ENCODE measurements around the gene RAB8B.
A peak's percentile ranks its signal among the peaks of the same experiment; 100 is the strongest.

The RAB8B gene

GRCh38 chr15:63178034-63178433, 11.4 kb upstream of the RAB8B start:
- no peak for TF ChIP-seq CTCF (IDR thresholded peaks at IDR 0.05; ENCODE audit: low read depth, low read length)
- peak in 1 of 2 donors; percentile 47 for DNase-seq (ENCODE audit: low read depth in 2 of 2)
- no peak overlapping the region for H3K4me3 ChIP-seq (replicated peaks in 1 of 2; ENCODE audit: low read depth in 2 of 2, low read length in 2 of 2)

- DNase-seq (ENCODE audit: low read depth in 2 of 2) = no peak
- no peak for TF ChIP-seq CTCF (IDR thresholded peaks at IDR 0.05; ENCODE audit: low read depth, low read length)
- no peak overlapping the region for H3K4me3 ChIP-seq (replicated peaks in 1 of 2; ENCODE audit: low read depth in 2 of 2, low read length in 2 of 2)
These were observed 8.7 kb upstream of the RAB8B start for GRCh38 chr15:63180746-63181145.

GRCh38 chr15:63181648-63182047, 7.8 kb upstream of the RAB8B start:
- H3K4me3 ChIP-seq (replicated peaks in 1 of 2; ENCODE audit: low read depth in 2 of 2, low read length in 2 of 2) = no peak overlapping the region
- DNase-seq (ENCODE audit: low read depth in 2 of 2) = peak in 1 of 2 donors; percentile 36
- TF ChIP-seq CTCF (IDR thresholded peaks at IDR 0.05; ENCODE audit: low read depth, low read length) = no peak

- H3K4me3 ChIP-seq (replicated peaks in 1 of 2; ENCODE audit: low read depth in 2 of 2, low read length in 2 of 2) = no peak overlapping the region
- no peak for TF ChIP-seq CTCF (IDR thresholded peaks at IDR 0.05; ENCODE audit: low read depth, low read length)
- no peak for DNase-seq (ENCODE audit: low read depth in 2 of 2)
These were observed 4.2 kb upstream of the RAB8B start for GRCh38 chr15:63185206-63185605.

GRCh38 chr15:63186065-63186464, 3.3 kb upstream of the RAB8B start:
- no peak overlapping the region for H3K4me3 ChIP-seq (replicated peaks in 1 of 2; ENCODE audit: low read depth in 2 of 2, low read length in 2 of 2)
- TF ChIP-seq CTCF (IDR thresholded peaks at IDR 0.05; ENCODE audit: low read depth, low read length) = no peak
- peak; percentile 47 to 71 for DNase-seq (ENCODE audit: low read depth in 2 of 2)

- DNase-seq (ENCODE audit: low read depth in 2 of 2) = no peak
- H3K4me3 ChIP-seq (replicated peaks in 1 of 2; ENCODE audit: low read depth in 2 of 2, low read length in 2 of 2) = no peak overlapping the region
- TF ChIP-seq CTCF (IDR thresholded peaks at IDR 0.05; ENCODE audit: low read depth, low read length) = no peak
These were observed 1.7 kb upstream of the RAB8B start for GRCh38 chr15:63187589-63188226.

All from cardiac fibroblast (primary cell).